CD4-positive, alpha-beta memory T cell (primary cell): Measurements from ENCODE around the gene ECE1. TPM values are rescaled to one million over a fixed set of nuclear protein-coding genes. Genes with fewer than 3 reads are reported as not detected.
"Not testable (repeated sequence)": the region's sequence is repeated elsewhere in the genome, so short reads cannot be mapped to it uniquely, and the experiment has no call there.

Experiments
- CTCF ChIA-PET: fragments of 350-600 bp; sonication (Branson Sonifier 250); formaldehyde crosslinking; loops from one replicate; lab custom pipeline; 2021; ENCODE audit warnings: inconsistent platforms; ENCODE audit not compliant: partially characterized antibody; lab: Charles Lee
- POLR2A ChIA-PET: fragments of 350-600 bp; sonication (Branson Sonifier 250); formaldehyde crosslinking; loops from one replicate; lab custom pipeline; 2021; ENCODE audit not compliant: partially characterized antibody; lab: Charles Lee
- DNase-seq, 5 donors: peaks; one replicate each; pipeline versions ENCODE4 v3.0.0 to v3.0.0-alpha.2; 2020 to 2022; ENCODE audit warnings: mixed read lengths in 1 of 5
- H3K27ac ChIP-seq: one replicate; pipeline ENCODE4 v1.7.0; 2013; ENCODE audit warnings: low read depth, low read length
- H3K27me3 ChIP-seq: 2 replicates; pipeline ENCODE4 v1.7.0; 2013; ENCODE audit warnings: mild to moderate bottlenecking, low read length, moderate library complexity; ENCODE audit not compliant: insufficient read depth
- H3K36me3 ChIP-seq: 2 replicates; pipeline ENCODE4 v1.7.0; 2013; ENCODE audit warnings: mild to moderate bottlenecking, low read length, moderate library complexity; ENCODE audit not compliant: insufficient read depth
- H3K4me1 ChIP-seq: 2 replicates; pipeline ENCODE4 v1.7.0; 2013; ENCODE audit warnings: mild to moderate bottlenecking, low read length, moderate library complexity; ENCODE audit not compliant: insufficient read depth
- H3K4me3 ChIP-seq, 2 donors: one replicate each; pipeline ENCODE4 v1.7.0; 2013; ENCODE audit warnings: low read length in 2 of 2, mild to moderate bottlenecking in 1 of 2
- H3K9me3 ChIP-seq, 2 donors: one replicate each; pipeline ENCODE4 v1.7.0; 2013; ENCODE audit warnings: low read length in 2 of 2, control low read depth in 1 of 2; ENCODE audit not compliant: control insufficient read depth in 1 of 2
- H3K27ac Mint-ChIP-seq, 7 donors: one replicate each; pipeline ENCODE4 v1.8.0; 2020 to 2021; ENCODE audit warnings: mixed read lengths in 7 of 7, mild to moderate bottlenecking in 6 of 7, inconsistent platforms in 3 of 7, moderate library complexity in 3 of 7
- H3K27me3 Mint-ChIP-seq, 2 donors: one replicate each; pipeline ENCODE4 v1.8.0; 2020 to 2021; ENCODE audit warnings: mixed read lengths in 2 of 2
- H3K36me3 Mint-ChIP-seq, 2 donors: one replicate each; pipeline ENCODE4 v1.8.0; 2020 to 2021; ENCODE audit warnings: mixed read lengths in 2 of 2, inconsistent platforms in 1 of 2, mild to moderate bottlenecking in 1 of 2
- H3K4me1 Mint-ChIP-seq, 4 donors: one replicate each; pipeline ENCODE4 v1.8.0; 2020 to 2021; ENCODE audit warnings: mixed read lengths in 4 of 4, mild to moderate bottlenecking in 1 of 4
- H3K4me3 Mint-ChIP-seq, 8 donors: one replicate each; pipeline ENCODE4 v1.8.0; 2020 to 2021; ENCODE audit warnings: mixed read lengths in 8 of 8, mild to moderate bottlenecking in 7 of 8, moderate library complexity in 6 of 8, inconsistent platforms in 3 of 8
- H3K9me3 Mint-ChIP-seq, 8 donors: one replicate each; pipeline ENCODE4 v1.8.0; 2020 to 2021; ENCODE audit warnings: mixed read lengths in 8 of 8, mild to moderate bottlenecking in 5 of 8, inconsistent platforms in 3 of 8, moderate library complexity in 1 of 8
- intact Hi-C: fragments of 100-400 bp; cut with micrococcal nuclease; formaldehyde crosslinking; loops from one replicate; pipeline ENCODE4 v1.15.1; 2023
- polyA plus RNA-seq, 2 donors: library from polyadenylated mRNA; unstranded; fragments of 300-500 nt; fragmentation: Illumina TruSeq; gene quantifications; one replicate each; pipeline ENCODE4 v1.2.3, GENCODE V29; 2021
- total RNA-seq, 2 experiments: library from RNA; stranded (reverse); gene quantifications; one replicate each; pipeline ENCODE4 v1.2.3, GENCODE V29; 2021

ECE1 gene
- total and polyA plus RNA-seq, 4 experiments from 2014 or later: 10.0 to 104 (median 75.6) TPM

DNA sequence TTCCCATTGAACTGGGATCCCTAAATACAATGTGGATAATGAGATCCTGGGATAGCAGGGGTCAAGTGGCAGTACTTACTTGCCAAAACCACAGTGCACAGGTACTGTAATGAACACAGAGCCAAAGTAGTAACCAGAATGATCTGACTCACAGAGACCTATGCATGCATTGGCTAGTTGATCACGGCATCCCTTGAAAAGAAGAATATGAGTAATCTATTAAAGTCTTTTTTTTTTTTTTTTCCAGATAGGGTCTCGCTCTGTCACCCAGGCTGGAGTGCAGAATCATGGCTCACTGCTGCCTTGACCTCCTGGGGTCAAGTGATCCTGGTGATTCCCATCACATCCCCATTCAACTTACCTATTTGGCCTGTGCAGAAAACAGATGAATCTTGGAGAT is 84.1 kb downstream of the ECE1 start:
- Mint-ChIP-seq H3K27ac (no peak overlapping the region), H3K9me3 (no peaks in the 10 kb centered on the region), H3K4me3 (no peak overlapping the region), H3K4me1 (no peaks in the 10 kb centered on the region), H3K36me3 (no peaks in the 10 kb centered on the region), H3K27me3 (no peaks in the 10 kb centered on the region)
- Histone ChIP-seq H3K9me3 (no peaks in the 10 kb centered on the region), H3K4me1 (no peaks in the 10 kb centered on the region), H3K27ac (no peak overlapping the region), H3K4me3 (no peak overlapping the region), H3K27me3 (no peaks in the 10 kb centered on the region), H3K36me3 (no peaks in the 10 kb centered on the region)
- CTCF ChIA-PET: interaction anchor here (0.7 to 1.3 kb wide), 3 partner anchors 10 to 53 kb away, joined by 3 to 5 read pairs (median 3); no protein-coding TSS in a partner anchor
- intact Hi-C loops: no loop called here
- DNase-seq: no peak
- POLR2A ChIA-PET: no interaction called here

- Mint-ChIP-seq H3K36me3 (no peaks in the 10 kb centered on the region), H3K27ac (no peak overlapping the region), H3K4me1 (no peaks in the 10 kb centered on the region), H3K9me3 (no peaks in the 10 kb centered on the region), H3K4me3 (no peak overlapping the region), H3K27me3 (no peaks in the 10 kb centered on the region)
- POLR2A ChIA-PET: no interaction called here
- DNase-seq: no peak
- no peaks in the 10 kb centered on the region for H3K36me3 ChIP-seq
- H3K27ac ChIP-seq: no peak overlapping the region
- H3K4me1 ChIP-seq: no peaks in the 10 kb centered on the region
- H3K4me3 ChIP-seq: no peak overlapping the region
- CTCF ChIA-PET: interaction anchor here (0.7 to 1.3 kb wide), 4 partner anchors 10 to 52 kb away, joined by 3 to 5 read pairs (median 4); no protein-coding TSS in a partner anchor
- intact Hi-C loops: no loop called here
- H3K27me3 ChIP-seq: no peaks in the 10 kb centered on the region
- H3K9me3 ChIP-seq: no peaks in the 10 kb centered on the region
These were observed 84.8 kb downstream of the ECE1 start for GRCh38 chr1:21205416-21205815.

DNA sequence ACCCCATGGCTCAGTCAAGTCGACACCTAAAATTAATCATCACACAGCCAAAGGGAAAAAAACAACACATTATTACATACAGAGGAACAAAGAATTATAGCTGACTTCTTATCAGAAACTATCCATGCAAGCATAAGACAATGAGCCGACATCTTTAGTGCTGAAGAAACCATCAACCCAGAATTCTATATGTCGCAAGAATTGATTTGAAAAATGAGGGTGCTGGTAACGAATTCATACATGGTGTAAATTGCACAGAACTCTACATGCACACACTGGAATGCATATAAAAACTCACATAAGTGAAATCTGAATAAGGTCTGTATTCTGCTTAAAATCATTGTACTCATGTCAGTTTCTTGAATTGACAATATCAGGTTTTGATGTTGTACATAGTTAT is 88.6 kb downstream of the ECE1 start:
- no peaks in the 10 kb centered on the region for H3K36me3 ChIP-seq
- H3K9me3 Mint-ChIP-seq: no peaks in the 10 kb centered on the region
- no peak overlapping the region for H3K4me3 Mint-ChIP-seq
- H3K36me3 Mint-ChIP-seq: no peaks in the 10 kb centered on the region
- H3K4me1 ChIP-seq: no peaks in the 10 kb centered on the region
- H3K27ac Mint-ChIP-seq: no peak overlapping the region
- no peaks in the 10 kb centered on the region for H3K4me1 Mint-ChIP-seq
- no peak overlapping the region for H3K27ac ChIP-seq
- intact Hi-C loops: no loop called here
- H3K27me3 Mint-ChIP-seq: peaks cover 0 to 4% of the 10 kb centered on the region in 2 donors
- POLR2A ChIA-PET: no interaction called here
- no peak overlapping the region for H3K4me3 ChIP-seq
- H3K9me3 ChIP-seq: no peaks in the 10 kb centered on the region
- no peaks in the 10 kb centered on the region for H3K27me3 ChIP-seq
- no peak for DNase-seq
- CTCF ChIA-PET: interaction anchor here (1.6 to 8.4 kb wide), 2 partner anchors 15 to 506 kb away, joined by 5 to 168 read pairs; no protein-coding TSS in a partner anchor

DNA sequence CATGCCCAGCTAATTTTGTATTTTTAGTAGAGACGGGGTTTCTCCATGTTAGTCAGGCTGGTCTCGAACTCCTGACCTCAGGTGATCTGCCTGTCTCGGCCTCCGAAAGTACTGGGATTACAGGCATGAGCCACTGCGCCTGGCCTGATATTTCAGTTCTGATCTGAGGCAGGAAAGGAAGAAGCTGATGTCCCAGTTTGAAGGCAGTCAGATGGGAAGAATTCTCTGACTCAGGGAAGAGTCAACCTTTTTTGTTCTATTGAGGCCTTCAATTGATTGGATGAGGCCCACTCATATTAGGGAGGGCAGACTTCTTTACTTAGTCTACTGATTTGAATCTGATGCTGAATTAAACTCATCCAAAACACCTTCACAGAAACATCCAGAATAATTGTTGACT is 89.0 kb downstream of the ECE1 start:
- H3K27me3 ChIP-seq, H3K4me3 ChIP-seq, H3K36me3 Mint-ChIP-seq, H3K27me3 Mint-ChIP-seq, H3K9me3 ChIP-seq, DNase-seq, intact Hi-C loops, H3K4me1 ChIP-seq, H3K9me3 Mint-ChIP-seq, H3K36me3 ChIP-seq, H3K4me3 Mint-ChIP-seq, POLR2A ChIA-PET, H3K27ac ChIP-seq, H3K4me1 Mint-ChIP-seq: not testable (repeated sequence)
- H3K27ac Mint-ChIP-seq: peak overlapping the region in 1 of 7 donors; percentile 8
- CTCF ChIA-PET: interaction anchor here (1.0 to 8.4 kb wide), 3 partner anchors 16 to 506 kb away, joined by 4 to 168 read pairs (median 5); no protein-coding TSS in a partner anchor

GRCh38 chr1:21200767-21201166 is 89.5 kb downstream of the ECE1 start:
- peaks cover 2 to 8% of the 10 kb centered on the region in 2 donors for H3K27me3 Mint-ChIP-seq
- CTCF ChIA-PET: interaction anchor here (1.0 to 8.4 kb wide), 2 partner anchors 168 to 505 kb away, joined by 4 to 168 read pairs; no protein-coding TSS in a partner anchor
- H3K4me3 ChIP-seq: no peak overlapping the region
- no peaks in the 10 kb centered on the region for H3K36me3 ChIP-seq
- H3K4me3 Mint-ChIP-seq: no peak overlapping the region
- no peaks in the 10 kb centered on the region for H3K9me3 Mint-ChIP-seq
- H3K27ac Mint-ChIP-seq: no peak overlapping the region
- DNase-seq: no peak
- intact Hi-C loops: no loop called here
- H3K4me1 Mint-ChIP-seq: no peaks in the 10 kb centered on the region
- H3K27me3 ChIP-seq: no peaks in the 10 kb centered on the region
- H3K27ac ChIP-seq: no peak overlapping the region
- H3K36me3 Mint-ChIP-seq: no peaks in the 10 kb centered on the region
- H3K4me1 ChIP-seq: no peaks in the 10 kb centered on the region
- POLR2A ChIA-PET: no interaction called here
- no peaks in the 10 kb centered on the region for H3K9me3 ChIP-seq

GRCh38 chr1:21198929-21199328 is 91.3 kb downstream of the ECE1 start:
- Histone ChIP-seq H3K4me1 (no peaks in the 10 kb centered on the region), H3K27me3 (no peaks in the 10 kb centered on the region), H3K9me3 (no peaks in the 10 kb centered on the region), H3K4me3 (no peak overlapping the region), H3K27ac (no peak overlapping the region), H3K36me3 (no peaks in the 10 kb centered on the region)
- Mint-ChIP-seq H3K4me3 (no peak overlapping the region), H3K9me3 (no peaks in the 10 kb centered on the region), H3K4me1 (peaks cover 0 to 5% (median 2%) of the 10 kb centered on the region in 4 donors), H3K27me3 (peaks cover 4 to 8% of the 10 kb centered on the region in 2 donors), H3K36me3 (no peaks in the 10 kb centered on the region), H3K27ac (no peak overlapping the region)
- CTCF ChIA-PET: interaction anchor here (8.4 kb wide), 1 partner anchor 503 kb away, joined by 168 read pairs; no protein-coding TSS in a partner anchor
- no peak for DNase-seq
- POLR2A ChIA-PET: no interaction called here
- intact Hi-C loops: loop anchor here (10.0 kb wide), 1 partner anchor 674 kb away; no protein-coding TSS in a partner anchor

DNA sequence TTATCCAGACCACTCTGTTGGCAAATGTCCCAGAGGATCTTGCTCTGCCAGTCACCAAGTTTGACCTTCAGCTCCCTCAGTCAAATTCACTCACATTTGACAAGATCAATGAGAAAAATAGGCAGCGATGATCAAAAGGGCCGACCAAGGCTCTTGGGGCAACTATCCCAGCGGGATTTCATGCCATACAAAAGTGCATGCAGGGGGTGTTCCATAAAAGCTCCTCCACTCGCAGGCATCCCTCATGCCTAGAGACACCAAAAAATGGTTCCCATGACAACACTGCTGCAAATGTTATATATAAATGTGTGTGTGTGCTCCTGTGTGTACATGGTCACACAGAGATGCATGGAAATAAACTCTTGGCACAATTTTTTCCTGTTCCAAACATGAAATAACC is 97.4 kb downstream of the ECE1 start:
- no peak overlapping the region for H3K4me3 ChIP-seq
- H3K4me3 Mint-ChIP-seq: no peak overlapping the region
- H3K4me1 Mint-ChIP-seq: peaks cover 0 to 9% (median 4%) of the 10 kb centered on the region in 4 donors
- POLR2A ChIA-PET: no interaction called here
- H3K9me3 ChIP-seq: no peaks in the 10 kb centered on the region
- DNase-seq: no peak
- CTCF ChIA-PET: interaction anchor here (0.9 to 2.6 kb wide), 3 partner anchors 35 to 496 kb away, joined by 3 to 15 read pairs (median 7); no protein-coding TSS in a partner anchor
- peaks cover 4 to 6% of the 10 kb centered on the region in 2 donors for H3K27me3 Mint-ChIP-seq
- H3K36me3 ChIP-seq: no peaks in the 10 kb centered on the region
- intact Hi-C loops: loop anchor here (10.0 kb wide), 1 partner anchor 668 kb away; no protein-coding TSS in a partner anchor
- H3K36me3 Mint-ChIP-seq: no peaks in the 10 kb centered on the region
- no peaks in the 10 kb centered on the region for H3K27me3 ChIP-seq
- no peak overlapping the region for H3K27ac ChIP-seq
- H3K4me1 ChIP-seq: no peaks in the 10 kb centered on the region
- H3K27ac Mint-ChIP-seq: no peak overlapping the region
- H3K9me3 Mint-ChIP-seq: no peaks in the 10 kb centered on the region
